ENCODE data around the gene PLAU.
"Not testable (repeated sequence)": the region's sequence is repeated elsewhere in the genome, so short reads cannot be mapped to it uniquely, and the experiment has no call there.

The PLAU gene

GRCh38 chr10:73922007-73922863 is 11.3 kb downstream of the PLAU start:
- no peak for DNase-seq

GRCh38 chr10:73922864-73923133 is 11.9 kb downstream of the PLAU start:
- no peak for DNase-seq

GRCh38 chr10:73923935-73924598 is 13.1 kb downstream of the PLAU start:
- no peak for DNase-seq

- no peak for DNase-seq
Observed at GRCh38 chr10:73924935-73925334, 14.0 kb downstream of the PLAU start.

GRCh38 chr10:73925539-73925938 is 14.6 kb downstream of the PLAU start:
- DNase-seq, result no peak

GRCh38 chr10:73926152-73926764 is 15.3 kb downstream of the PLAU start:
- peak; percentile 81 to 93 (median 88) for DNase-seq

GRCh38 chr10:73930630-73931327 is 19.8 kb downstream of the PLAU start:
- not testable (repeated sequence) for DNase-seq

- DNase-seq, result peak in 1 of 4 experiments; percentile 47
Observed at GRCh38 chr10:73931767-73932619, 21.1 kb downstream of the PLAU start.

GRCh38 chr10:73932620-73933112 is 21.7 kb downstream of the PLAU start:
- DNase-seq, result peak; percentile 47 to 86 (median 79)

- no peak for DNase-seq
Observed at GRCh38 chr10:73934074-73934473, 23.1 kb downstream of the PLAU start.

- DNase-seq, result no peak
Observed at GRCh38 chr10:73935895-73936294, 25.0 kb downstream of the PLAU start.

GRCh38 chr10:73937333-73938043 is 26.6 kb downstream of the PLAU start:
- DNase-seq, result no peak

- peak; percentile 86 to 95 (median 92) for DNase-seq
Observed at GRCh38 chr10:73940634-73941221, 29.8 kb downstream of the PLAU start.

- no peak for DNase-seq
Observed at GRCh38 chr10:73941300-73941699, 30.4 kb downstream of the PLAU start.

- DNase-seq, result no peak
Observed at GRCh38 chr10:73944356-73945100, 33.6 kb downstream of the PLAU start.

- no peak for DNase-seq
Observed at GRCh38 chr10:73946253-73947145, 35.6 kb downstream of the PLAU start.

- DNase-seq, result no peak
Observed at GRCh38 chr10:73948947-73949633, 38.2 kb downstream of the PLAU start.

Data from suppressor macrophage (primary cell).